Osteoblast (primary cell): Measurements from ENCODE around the gene ADAMTS19. TPM values are rescaled to one million over a fixed set of nuclear protein-coding genes. Genes with fewer than 3 reads are reported as not detected.

Source experiments
- DNase-seq: peaks from one replicate; pipeline ENCODE4 v3.0.0; 2011; ENCODE audit warnings: low spot score, mixed read lengths; ENCODE audit not compliant: insufficient read length; ENCODE audit errors: missing footprints
- H2AFZ ChIP-seq: 2 replicates; pipeline ENCODE4 v1.6.0; 2011; ENCODE audit warnings: mild to moderate bottlenecking, low read length
- H3K27ac ChIP-seq: 2 replicates; pipeline ENCODE4 v1.5.1; 2011; ENCODE audit warnings: mild to moderate bottlenecking, low read depth, low read length, moderate library complexity
- H3K27me3 ChIP-seq: 2 replicates; pipeline ENCODE4 v1.6.0; 2012; ENCODE audit warnings: mild to moderate bottlenecking, control low read depth, inconsistent platforms, low read length, moderate library complexity; ENCODE audit not compliant: insufficient read depth
- H3K36me3 ChIP-seq: 2 replicates; pipeline ENCODE4 v1.5.1; 2011; ENCODE audit warnings: mild to moderate bottlenecking, low read length, control low read depth, moderate library complexity; ENCODE audit not compliant: insufficient read depth
- H3K4me1 ChIP-seq: 2 replicates; pipeline ENCODE4 v1.5.1; 2011; ENCODE audit warnings: mild to moderate bottlenecking, low read length, control low read depth, moderate library complexity; ENCODE audit not compliant: insufficient read depth
- H3K4me2 ChIP-seq: 2 replicates; pipeline ENCODE4 v1.6.0; 2011; ENCODE audit warnings: mild to moderate bottlenecking, low read length; ENCODE audit not compliant: insufficient read depth
- H3K4me3 ChIP-seq: fragments of 200-600 bp; sonication (generic); 3 replicates; pipeline ENCODE4 v1.5.1; 2012; ENCODE audit warnings: mild to moderate bottlenecking, low read length, inconsistent platforms; ENCODE audit not compliant: insufficient read depth
- H3K79me2 ChIP-seq: 2 replicates; pipeline ENCODE4 v1.6.0; 2012; ENCODE audit warnings: mild to moderate bottlenecking, low read length, control low read depth, inconsistent platforms; ENCODE audit not compliant: insufficient read depth
- H3K9me3 ChIP-seq: 2 replicates; pipeline ENCODE4 v1.5.1; 2011; ENCODE audit warnings: low read depth, low read length, control low read depth
- H4K20me1 ChIP-seq: 2 replicates; pipeline ENCODE4 v1.6.0; 2012; ENCODE audit warnings: mild to moderate bottlenecking, low read length, control low read depth; ENCODE audit not compliant: insufficient read depth
- total RNA-seq: library from RNA; depleted of rRNA; stranded (reverse); fragments of >200 nt; gene quantifications from 2 replicates; pipeline ENCODE4 v1.2.3, GENCODE V29; 2012
- TF ChIP-seq, protein P1 (sequence below): IDR thresholded peaks from 2 replicates; pipeline ENCODE4 v1.5.1; 2011; ENCODE audit warnings: mild to moderate bottlenecking, low read depth, low read length, moderate library complexity; ENCODE audit errors: extremely low read depth

Gene ADAMTS19
- total RNA-seq, 1 donor: not detected

- TF ChIP-seq, protein P1, sequence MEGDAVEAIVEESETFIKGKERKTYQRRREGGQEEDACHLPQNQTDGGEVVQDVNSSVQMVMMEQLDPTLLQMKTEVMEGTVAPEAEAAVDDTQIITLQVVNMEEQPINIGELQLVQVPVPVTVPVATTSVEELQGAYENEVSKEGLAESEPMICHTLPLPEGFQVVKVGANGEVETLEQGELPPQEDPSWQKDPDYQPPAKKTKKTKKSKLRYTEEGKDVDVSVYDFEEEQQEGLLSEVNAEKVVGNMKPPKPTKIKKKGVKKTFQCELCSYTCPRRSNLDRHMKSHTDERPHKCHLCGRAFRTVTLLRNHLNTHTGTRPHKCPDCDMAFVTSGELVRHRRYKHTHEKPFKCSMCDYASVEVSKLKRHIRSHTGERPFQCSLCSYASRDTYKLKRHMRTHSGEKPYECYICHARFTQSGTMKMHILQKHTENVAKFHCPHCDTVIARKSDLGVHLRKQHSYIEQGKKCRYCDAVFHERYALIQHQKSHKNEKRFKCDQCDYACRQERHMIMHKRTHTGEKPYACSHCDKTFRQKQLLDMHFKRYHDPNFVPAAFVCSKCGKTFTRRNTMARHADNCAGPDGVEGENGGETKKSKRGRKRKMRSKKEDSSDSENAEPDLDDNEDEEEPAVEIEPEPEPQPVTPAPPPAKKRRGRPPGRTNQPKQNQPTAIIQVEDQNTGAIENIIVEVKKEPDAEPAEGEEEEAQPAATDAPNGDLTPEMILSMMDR: no peak
- Histone ChIP-seq H3K9me3 (no peaks in the 10 kb centered on the region), H3K27me3 (no peaks in the 10 kb centered on the region), H3K36me3 (no peaks in the 10 kb centered on the region), H3K27ac (peak overlapping the region; percentile 54), H3K4me1 (peaks cover 16% of the 10 kb centered on the region), H3K79me2 (no peaks in the 10 kb centered on the region), H3K4me3 (no peak overlapping the region), H3K4me2 (peak overlapping the region; percentile 47), H2AFZ (peak overlapping the region; percentile 75), H4K20me1 (no peaks in the 10 kb centered on the region)
- no peak for DNase-seq
Observed at GRCh38 chr5:129670957-129671500, 210.9 kb downstream of the ADAMTS19 start.

- DNase-seq: no peak
- H3K27me3 ChIP-seq: no peaks in the 10 kb centered on the region
- H4K20me1 ChIP-seq: no peaks in the 10 kb centered on the region
- no peaks in the 10 kb centered on the region for H3K9me3 ChIP-seq
- H3K4me2 ChIP-seq: no peak overlapping the region
- no peaks in the 10 kb centered on the region for H3K36me3 ChIP-seq
- peaks cover 16% of the 10 kb centered on the region for H3K4me1 ChIP-seq
- H3K79me2 ChIP-seq: no peaks in the 10 kb centered on the region
- peak overlapping the region; percentile 17 for H2AFZ ChIP-seq
- no peak overlapping the region for H3K27ac ChIP-seq
- H3K4me3 ChIP-seq: no peak overlapping the region
- TF ChIP-seq, protein P1: no peak
Observed at GRCh38 chr5:129672006-129672405, 211.9 kb downstream of the ADAMTS19 start.

DNA sequence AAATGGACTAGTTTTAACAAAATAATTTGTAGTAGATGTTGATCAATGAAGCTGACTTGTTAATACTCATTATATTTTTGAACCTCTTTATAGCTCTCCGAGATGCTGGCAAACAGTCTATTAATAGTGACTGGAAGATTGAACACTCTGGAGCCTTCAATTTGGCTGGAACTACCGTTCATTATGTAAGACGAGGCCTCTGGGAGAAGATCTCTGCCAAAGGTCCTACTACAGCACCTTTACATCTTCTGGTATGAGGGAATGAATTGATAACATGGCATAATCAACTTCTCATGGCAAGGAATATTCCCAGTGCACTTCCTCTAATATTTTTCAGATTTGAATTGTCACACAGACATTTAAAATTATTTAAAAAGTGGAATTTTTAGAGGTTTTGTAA lies 219.6 kb downstream of the ADAMTS19 start:
- Histone ChIP-seq H3K27ac (no peak overlapping the region), H4K20me1 (no peaks in the 10 kb centered on the region), H3K4me3 (no peak overlapping the region), H2AFZ (no peak overlapping the region), H3K79me2 (no peaks in the 10 kb centered on the region), H3K27me3 (no peaks in the 10 kb centered on the region), H3K4me2 (no peak overlapping the region), H3K9me3 (no peaks in the 10 kb centered on the region), H3K4me1 (no peaks in the 10 kb centered on the region), H3K36me3 (no peaks in the 10 kb centered on the region)
- TF ChIP-seq, protein P1: no peak
- DNase-seq: no peak

- Histone ChIP-seq H3K4me3 (no peak overlapping the region), H3K27ac (no peak overlapping the region), H4K20me1 (no peaks in the 10 kb centered on the region), H3K27me3 (no peaks in the 10 kb centered on the region), H3K79me2 (no peaks in the 10 kb centered on the region), H3K4me1 (no peaks in the 10 kb centered on the region), H3K4me2 (no peak overlapping the region), H3K36me3 (no peaks in the 10 kb centered on the region), H3K9me3 (no peaks in the 10 kb centered on the region), H2AFZ (no peak overlapping the region)
- TF ChIP-seq, protein P1: no peak
- no peak for DNase-seq
Observed at GRCh38 chr5:129687941-129688340, 227.8 kb downstream of the ADAMTS19 start.
